Endothelial cell of umbilical vein (primary cell): ENCODE measurements around the gene GARIN5B. TPM values are rescaled to one million over a fixed set of nuclear protein-coding genes. Genes with fewer than 3 reads are reported as not detected.

Source experiments
- BruUV-seq: library from RNA; stranded (reverse); fragments of 400-500 nt; replicated peaks from 2 replicates; lab custom pipeline; 2021; lab: Mats Ljungman, UMichigan
- CTCF ChIA-PET: fragments of 300-600, 350-600 bp; sonication (Branson Sonifier 250); formaldehyde crosslinking; loops from one replicate; lab custom pipeline; 2021; ENCODE audit warnings: antibody characterized with exemption, inconsistent platforms; lab: Charles Lee
- POLR2A ChIA-PET: fragments of 300-600, 350-600 bp; sonication (Branson Sonifier 250); formaldehyde crosslinking; loops from one replicate; lab custom pipeline; 2021; ENCODE audit warnings: antibody characterized with exemption, inconsistent platforms; lab: Charles Lee
- DNase-seq: peaks from one replicate; pipeline ENCODE4 v3.0.0-alpha.2; 2011; ENCODE audit warnings: low read depth, low spot score
- FAIRE-seq: peaks from 2 replicates; lab custom pipeline; 2011; peaks lifted over from hg19 to GRCh38; lab: Jason Lieb, UNC
- H2AFZ ChIP-seq: 2 replicates; pipeline ENCODE4 v1.6.0; 2012; ENCODE audit warnings: low read depth, low read length, control low read depth, inconsistent platforms
- H3K27ac ChIP-seq: 2 replicates; pipeline ENCODE4 v1.5.1; 2011; ENCODE audit warnings: low read depth, mild to moderate bottlenecking, control low read depth, low read length, moderate library complexity; ENCODE audit not compliant: insufficient read depth
- H3K27me3 ChIP-seq, 2 experiments: 2 replicates each; pipeline versions ENCODE4 v1.6.0 to v1.6.1; 2011; ENCODE audit warnings: low read length in 2 of 2, mixed read lengths in 1 of 2; ENCODE audit not compliant: control insufficient read depth in 2 of 2, insufficient read depth in 2 of 2
- H3K36me3 ChIP-seq, 2 experiments: 2 replicates in 1 of 2; 3 replicates in 1 of 2; pipeline ENCODE4 v1.5.1; 2011; ENCODE audit warnings: low read length in 2 of 2, mild to moderate bottlenecking in 1 of 2, moderate library complexity in 1 of 2; ENCODE audit not compliant: control insufficient read depth in 2 of 2, insufficient read depth in 2 of 2; ENCODE audit errors: extremely low read depth in 1 of 2
- H3K4me1 ChIP-seq: 3 replicates; pipeline ENCODE4 v1.5.1; 2011; ENCODE audit warnings: mild to moderate bottlenecking, low read length; ENCODE audit not compliant: control insufficient read depth, insufficient read depth; ENCODE audit errors: extremely low read depth
- H3K4me2 ChIP-seq: 2 replicates; pipeline ENCODE4 v1.6.1; 2011; ENCODE audit warnings: low read length, control low read depth, mixed read lengths; ENCODE audit not compliant: insufficient read depth
- H3K4me3 ChIP-seq, 3 experiments: fragments of 200-600 bp in 1 of 3; sonication (generic), shearing (Covaris generic) in 1 of 3; replicated peaks in 1 of 3; 2 replicates each; pipeline ENCODE4 v1.5.1; 2011 to 2016; ENCODE audit warnings: control low read depth in 3 of 3, low read length in 3 of 3, mild to moderate bottlenecking in 2 of 3, inconsistent platforms in 1 of 3, low read depth in 1 of 3, moderate library complexity in 1 of 3; ENCODE audit not compliant: insufficient read depth in 1 of 3
- H3K79me2 ChIP-seq: 2 replicates; pipeline ENCODE4 v1.6.0; 2012; ENCODE audit warnings: low read length, inconsistent platforms; ENCODE audit not compliant: control insufficient read depth, insufficient read depth
- H3K9ac ChIP-seq: replicated peaks from 2 replicates; pipeline ENCODE3; 2011; ENCODE audit warnings: low read length, control low read depth; ENCODE audit not compliant: insufficient read depth; ENCODE audit errors: extremely low read depth
- H3K9me1 ChIP-seq: replicated peaks from 3 replicates; pipeline ENCODE4 v1.6.0; 2011; ENCODE audit warnings: mild to moderate bottlenecking, low read length; ENCODE audit not compliant: control insufficient read depth, insufficient read depth; ENCODE audit errors: extremely low read depth
- H3K9me3 ChIP-seq: replicated peaks from 2 replicates; pipeline ENCODE4 v1.5.1; 2012; ENCODE audit warnings: low read length, inconsistent platforms; ENCODE audit not compliant: control insufficient read depth, insufficient read depth
- H4K20me1 ChIP-seq: replicated peaks from 2 replicates; pipeline ENCODE3; 2011; ENCODE audit warnings: mild to moderate bottlenecking, low read length; ENCODE audit not compliant: control insufficient read depth, insufficient read depth; ENCODE audit errors: extremely low read depth
- EZH2 ChIP-seq: IDR thresholded peaks from 2 replicates; pipeline ENCODE4 v1.6.1; 2012; ENCODE audit warnings: borderline replicate concordance, low read depth, mild to moderate bottlenecking, moderate library complexity, low read length, inconsistent platforms; ENCODE audit not compliant: severe bottlenecking
- FOS ChIP-seq: IDR thresholded peaks from 2 replicates; pipeline ENCODE4 v1.6.1; 2011; ENCODE audit warnings: mild to moderate bottlenecking, low read length, moderate library complexity, borderline replicate concordance; ENCODE audit not compliant: insufficient read depth
- POLR2A ChIP-seq: IDR thresholded peaks from 2 replicates; pipeline ENCODE4 v1.6.1; 2012; ENCODE audit warnings: low read depth, mild to moderate bottlenecking, control low read depth, low read length
- POLR2AphosphoS5 ChIP-seq: IDR thresholded peaks from 2 replicates; pipeline ENCODE4 v1.6.1; 2012; ENCODE audit warnings: low read depth, mild to moderate bottlenecking, control low read depth, low read length, moderate library complexity; ENCODE audit not compliant: insufficient read depth
- dilution Hi-C: fragments of 300-500 bp; cut with MboI; formaldehyde crosslinking; loops from one replicate; pipeline ENCODE4 v1.15.0; 2019; ENCODE audit warnings: low sequenced_read_pairs; ENCODE audit not compliant: extremely low pct_ligation_motif_present
- intact Hi-C: fragments of 100-400 bp; cut with micrococcal nuclease; formaldehyde crosslinking; loops from one replicate; pipeline ENCODE4 v1.10.0; 2022
- polyA plus RNA-seq, 4 experiments: library from polyadenylated mRNA; depleted of rRNA in 3 of 4; stranded (reverse) in 3 of 4; unstranded in 1 of 4; fragments of >200 nt; gene quantifications; 2 replicates each; pipeline versions ENCODE4 v1.2.1 to v1.2.3, GENCODE V29; 2011 to 2012; ENCODE audit warnings: missing spikeins in 1 of 4
- total RNA-seq: library from RNA; stranded (reverse); gene quantifications from 2 replicates; pipeline ENCODE4 v1.2.3, GENCODE V29; 2021
- TF ChIP-seq, protein P1 (sequence below): IDR thresholded peaks from 2 replicates; pipeline ENCODE4 v1.6.1; 2011; ENCODE audit not compliant: insufficient read depth, insufficient read length
- TF ChIP-seq, protein P2 (sequence below), 2 donors: IDR thresholded peaks; 1 replicate in 1 of 2; 2 replicates in 1 of 2; pipeline ENCODE4 v1.5.1; 2011; ENCODE audit warnings: low read length in 2 of 2, mild to moderate bottlenecking in 2 of 2, moderate library complexity in 2 of 2, control low read depth in 1 of 2, inconsistent platforms in 1 of 2, low read depth in 1 of 2; ENCODE audit not compliant: insufficient read depth in 1 of 2; ENCODE audit errors: extremely low read depth in 1 of 2

Gene GARIN5B
- total and polyA plus RNA-seq, 2 donors (not counting 3 experiments of a cell fraction or from before 2014, with no cell fraction given) = not detected

GRCh38 chr19:55353803-55354697, 9.0 kb downstream of the GARIN5B start:
- Histone ChIP-seq H4K20me1 (no peaks in the 10 kb centered on the region), H3K27ac (no peak overlapping the region), H3K9me3 (no peaks in the 10 kb centered on the region), H3K4me2 (peak overlapping the region; percentile 73), H3K9ac (no peak overlapping the region), H3K4me1 (peaks cover 4% of the 10 kb centered on the region), H3K36me3 (no peaks in the 10 kb centered on the region), H2AFZ (peak overlapping the region; percentile 84), H3K9me1 (no peaks in the 10 kb centered on the region), H3K79me2 (no peaks in the 10 kb centered on the region), H3K27me3 (peaks cover 26 to 31% of the 10 kb centered on the region in 2 experiments), H3K4me3 (peak overlapping the region; percentile 8 to 26 (median 22))
- dilution Hi-C loops (no loop called here), intact Hi-C loops (loop anchor here (1.0 kb wide), 1 partner anchor 15 kb away; the partner anchor contains the start of gene KMT5C)
- BruUV-seq = no TSS peak
- TF ChIP-seq, protein P1, sequence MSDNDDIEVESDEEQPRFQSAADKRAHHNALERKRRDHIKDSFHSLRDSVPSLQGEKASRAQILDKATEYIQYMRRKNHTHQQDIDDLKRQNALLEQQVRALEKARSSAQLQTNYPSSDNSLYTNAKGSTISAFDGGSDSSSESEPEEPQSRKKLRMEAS = no peak
- peak; percentile 33 for TF ChIP-seq EZH2
- TF ChIP-seq FOS = no peak
- CTCF ChIA-PET = interaction anchor here (0.6 kb wide), 1 partner anchor 208 kb away, joined by 4 read pairs; no protein-coding TSS in a partner anchor
- FAIRE-seq = peak; percentile 18
- POLR2A ChIA-PET = interaction anchor here (0.7 kb wide), 1 partner anchor 53 kb away, joined by 3 read pairs; the partner anchor contains the start of gene UBE2S
- DNase-seq = peak; percentile 71

- FAIRE-seq = no peak
- H3K9me3 ChIP-seq = no peaks in the 10 kb centered on the region
- DNase-seq = no peak
- peaks cover 4% of the 10 kb centered on the region for H3K4me1 ChIP-seq
- H3K36me3 ChIP-seq = no peaks in the 10 kb centered on the region
- H3K27me3 ChIP-seq = peaks cover 26 to 31% of the 10 kb centered on the region in 2 experiments
- no peak overlapping the region for H3K27ac ChIP-seq
- H2AFZ ChIP-seq = peak overlapping the region; percentile 84
- no peaks in the 10 kb centered on the region for H3K9me1 ChIP-seq
- no TSS peak for BruUV-seq
- dilution Hi-C loops (no loop called here), intact Hi-C loops (loop anchor here (1.0 kb wide), 1 partner anchor 14 kb away; the partner anchor contains the start of gene KMT5C)
- H3K4me3 ChIP-seq = peak overlapping the region in 2 of 3 experiments; percentile 8 to 26
- ChIA-PET CTCF (interaction anchor here (0.8 to 1.0 kb wide), 2 partner anchors 14 to 65 kb away, joined by 3 read pairs; partner anchors contain the start of gene KMT5C), POLR2A (interaction anchor here (0.7 kb wide), 1 partner anchor 54 kb away, joined by 3 read pairs; the partner anchor contains the start of gene UBE2S)
- H4K20me1 ChIP-seq = no peaks in the 10 kb centered on the region
- peak overlapping the region; percentile 73 for H3K4me2 ChIP-seq
- H3K79me2 ChIP-seq = no peaks in the 10 kb centered on the region
- H3K9ac ChIP-seq = no peak overlapping the region
- TF ChIP-seq POLR2AphosphoS5 (no peak), EZH2 (peak; percentile 53), POLR2A (no peak)
- TF ChIP-seq, protein P2, sequence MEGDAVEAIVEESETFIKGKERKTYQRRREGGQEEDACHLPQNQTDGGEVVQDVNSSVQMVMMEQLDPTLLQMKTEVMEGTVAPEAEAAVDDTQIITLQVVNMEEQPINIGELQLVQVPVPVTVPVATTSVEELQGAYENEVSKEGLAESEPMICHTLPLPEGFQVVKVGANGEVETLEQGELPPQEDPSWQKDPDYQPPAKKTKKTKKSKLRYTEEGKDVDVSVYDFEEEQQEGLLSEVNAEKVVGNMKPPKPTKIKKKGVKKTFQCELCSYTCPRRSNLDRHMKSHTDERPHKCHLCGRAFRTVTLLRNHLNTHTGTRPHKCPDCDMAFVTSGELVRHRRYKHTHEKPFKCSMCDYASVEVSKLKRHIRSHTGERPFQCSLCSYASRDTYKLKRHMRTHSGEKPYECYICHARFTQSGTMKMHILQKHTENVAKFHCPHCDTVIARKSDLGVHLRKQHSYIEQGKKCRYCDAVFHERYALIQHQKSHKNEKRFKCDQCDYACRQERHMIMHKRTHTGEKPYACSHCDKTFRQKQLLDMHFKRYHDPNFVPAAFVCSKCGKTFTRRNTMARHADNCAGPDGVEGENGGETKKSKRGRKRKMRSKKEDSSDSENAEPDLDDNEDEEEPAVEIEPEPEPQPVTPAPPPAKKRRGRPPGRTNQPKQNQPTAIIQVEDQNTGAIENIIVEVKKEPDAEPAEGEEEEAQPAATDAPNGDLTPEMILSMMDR (IDR thresholded peaks at IDR 0.05; ENCODE audit: extremely low read depth in 1 of 2, insufficient read depth in 1 of 2, low read depth in 1 of 2, low read length in 2 of 2) = no peak
Measured at GRCh38 chr19:55353356-55353802, 9.7 kb downstream of the GARIN5B start.
